GM23338 (cell line): ENCODE data around the gene ZNF626. TPM values are rescaled to one million over a fixed set of nuclear protein-coding genes. Genes with fewer than 3 reads are reported as not detected.

Experiments used
- ATAC-seq: fragments of 200-7000 bp; cut with Tn5 transposase; 3 replicates; pipeline ENCODE4 v1.9.1; 2020
- DNase-seq: peaks from one replicate; pipeline ENCODE4 v3.0.0-alpha.2; 2015; ENCODE audit warnings: low spot score
- H2AFZ ChIP-seq: fragments of 200-600 bp; sonication (generic); 2 replicates; pipeline ENCODE4 v1.8.0; 2016; ENCODE audit warnings: antibody characterized with exemption, mild to moderate bottlenecking, moderate library complexity
- H3F3A ChIP-seq: fragments of 200-600 bp; sonication (generic); replicated peaks from 2 replicates; pipeline ENCODE4 v1.8.0; 2017; ENCODE audit warnings: antibody characterized with exemption, mixed run types, low read depth
- H3K27ac ChIP-seq: fragments of 200-600 bp; sonication (generic); 2 replicates; pipeline ENCODE4 v1.6.1; 2016; ENCODE audit warnings: low read depth
- H3K27me3 ChIP-seq: fragments of 200-600 bp; sonication (generic); 2 replicates; pipeline ENCODE4 v1.8.0; 2016; ENCODE audit warnings: mild to moderate bottlenecking, mixed run types, moderate library complexity; ENCODE audit not compliant: insufficient read depth
- H3K36me3 ChIP-seq: fragments of 200-600 bp; sonication (generic); 2 replicates; pipeline ENCODE4 v1.8.0; 2016; ENCODE audit warnings: mild to moderate bottlenecking; ENCODE audit not compliant: insufficient read depth
- H3K4me1 ChIP-seq: fragments of 200-600 bp; sonication (generic); 2 replicates; pipeline ENCODE4 v1.8.0; 2016; ENCODE audit warnings: mild to moderate bottlenecking, moderate library complexity; ENCODE audit not compliant: insufficient read depth
- H3K4me2 ChIP-seq: fragments of 200-600 bp; sonication (generic); 2 replicates; pipeline ENCODE4 v1.7.1; 2017; ENCODE audit warnings: mixed run types
- H3K4me3 ChIP-seq: fragments of 200-600 bp; sonication (generic); 2 replicates; pipeline ENCODE4 v1.6.1; 2016; ENCODE audit warnings: mixed run types
- H3K79me2 ChIP-seq: fragments of 200-600 bp; sonication (generic); replicated peaks from 2 replicates; pipeline ENCODE4 v1.8.0; 2017; ENCODE audit warnings: mild to moderate bottlenecking; ENCODE audit not compliant: insufficient read depth
- H3K9me2 ChIP-seq: fragments of 200-600 bp; sonication (generic); 2 replicates; pipeline ENCODE4 v1.8.0; 2017; ENCODE audit not compliant: insufficient read depth
- H4K20me1 ChIP-seq: fragments of 200-600 bp; sonication (generic); replicated peaks from 2 replicates; pipeline ENCODE4 v1.8.0; 2017; ENCODE audit warnings: mild to moderate bottlenecking; ENCODE audit not compliant: insufficient read depth
- H3K27ac Mint-ChIP-seq: 2 replicates; pipeline ENCODE4 v1.8.0; 2020; ENCODE audit warnings: inconsistent platforms, mild to moderate bottlenecking, moderate library complexity, mixed read lengths
- H3K27me3 Mint-ChIP-seq: 3 replicates; pipeline ENCODE4 v1.8.0; 2022; ENCODE audit warnings: low read depth, mild to moderate bottlenecking, moderate library complexity, mixed read lengths, inconsistent platforms; ENCODE audit not compliant: insufficient read depth, poor library complexity
- H3K36me3 Mint-ChIP-seq: 3 replicates; pipeline ENCODE4 v1.8.0; 2021; ENCODE audit warnings: low read depth, mild to moderate bottlenecking, inconsistent platforms, moderate library complexity, mixed read lengths
- H3K4me1 Mint-ChIP-seq: 3 replicates; pipeline ENCODE4 v1.8.0; 2020; ENCODE audit warnings: mild to moderate bottlenecking, inconsistent platforms, mixed read lengths
- H3K4me3 Mint-ChIP-seq: 3 replicates; pipeline ENCODE4 v1.8.0; 2021; ENCODE audit warnings: moderate library complexity, mild to moderate bottlenecking, inconsistent platforms, mixed read lengths
- H3K9me3 Mint-ChIP-seq: 3 replicates; pipeline ENCODE4 v1.8.0; 2020; ENCODE audit warnings: moderate library complexity, mild to moderate bottlenecking, inconsistent platforms, mixed read lengths
- CREB1 ChIP-seq: fragments of 250-450 bp; sonication (Bioruptor Pico); IDR thresholded peaks from 2 replicates; pipeline ENCODE4 v1.5.0; 2020; ENCODE audit warnings: low read depth, mild to moderate bottlenecking, moderate library complexity
- CTCF ChIP-seq, 2 experiments: fragments of 200-600 bp in 1 of 2; sonication (generic) in 1 of 2; conservative IDR thresholded peaks; 2 replicates each; pipeline versions ENCODE4 v1.5.1 to v1.6.1; 2016 to 2017; ENCODE audit warnings: antibody characterized with exemption in 2 of 2, low read depth in 2 of 2, mild to moderate bottlenecking in 2 of 2, moderate library complexity in 1 of 2
- ETS1 ChIP-seq: IDR thresholded peaks from 2 replicates; pipeline ENCODE4 v1.6.1; 2016; ENCODE audit warnings: antibody characterized with exemption
- EZH2 ChIP-seq: fragments of 200-600 bp; sonication (generic); IDR thresholded peaks from one replicate; pipeline ENCODE4 v1.8.0; 2017; ENCODE audit warnings: antibody characterized with exemption, mild to moderate bottlenecking, low read depth; ENCODE audit not compliant: unreplicated experiment
- EZH2phosphoT487 ChIP-seq: fragments of 200-600 bp; sonication (generic); IDR thresholded peaks from one replicate; pipeline ENCODE4 v1.8.1; 2018; ENCODE audit warnings: antibody characterized with exemption; ENCODE audit not compliant: unreplicated experiment
- POLR2AphosphoS5 ChIP-seq: IDR thresholded peaks from 2 replicates; pipeline ENCODE4 v1.6.1; 2016; ENCODE audit warnings: antibody characterized with exemption, low read depth
- REST ChIP-seq: IDR thresholded peaks from one replicate; pipeline ENCODE4 v1.6.1; 2018; ENCODE audit warnings: antibody characterized with exemption; ENCODE audit not compliant: unreplicated experiment
- STAT1 ChIP-seq: IDR thresholded peaks from one replicate; pipeline ENCODE4 v1.6.1; 2016; ENCODE audit warnings: antibody characterized with exemption; ENCODE audit not compliant: unreplicated experiment
- ZNF114 ChIP-seq: fragments of 250-450 bp; sonication (Bioruptor Pico); IDR thresholded peaks from 2 replicates; pipeline ENCODE4 v1.5.0; 2020; ENCODE audit warnings: mild to moderate bottlenecking, moderate library complexity
- ZNF331 ChIP-seq: fragments of 250-450 bp; sonication (Bioruptor Pico); IDR thresholded peaks from 2 replicates; pipeline ENCODE4 v1.5.0; 2020; ENCODE audit warnings: low read depth, mild to moderate bottlenecking, moderate library complexity
- ZNF462 ChIP-seq: fragments of 250-450 bp; sonication (Bioruptor Pico); IDR thresholded peaks from 2 replicates; pipeline ENCODE4 v1.5.0; 2020; ENCODE audit warnings: mild to moderate bottlenecking, moderate library complexity
- polyA plus RNA-seq: library from polyadenylated mRNA; unstranded; fragments of >200 nt; fragmentation: Nextera tagmentation; extraction: Ambion mirVana; gene quantifications from 2 replicates; pipeline ENCODE4 v1.2.1, GENCODE V29; 2016
- total RNA-seq: library from RNA; depleted of rRNA; stranded (reverse); fragments of >200 nt; shearing (Covaris generic); gene quantifications from 2 replicates; pipeline ENCODE4 v1.2.3, GENCODE V29; 2014

ZNF626 gene
- total and polyA plus RNA-seq, 2 experiments from 2014 or later = 18.5 to 45.7 TPM

- TF ChIP-seq REST (no peak), STAT1 (no peak), ZNF331 (no peak), ETS1 (no peak), POLR2AphosphoS5 (no peak), EZH2phosphoT487 (no peak)
Observed at GRCh38 chr19:20669263-20669662, 7.9 kb upstream of the ZNF626 start (continued).

GRCh38 chr19:20667281-20667680 is 5.9 kb upstream of the ZNF626 start:
- no peak overlapping the region for H3K27ac Mint-ChIP-seq
- Histone ChIP-seq H3K9me2 (no peaks in the 10 kb centered on the region), H3K4me1 (peaks cover 5% of the 10 kb centered on the region; the same call in 1 of the 2 replicates), H3K36me3 (no peaks in the 10 kb centered on the region), H3K27me3 (no peaks in the 10 kb centered on the region), H4K20me1 (no peaks in the 10 kb centered on the region), H3K27ac (no peak overlapping the region), H2AFZ (no peak overlapping the region), H3K79me2 (no peaks in the 10 kb centered on the region), H3F3A (no peaks in the 10 kb centered on the region), H3K4me3 (no peak overlapping the region), H3K4me2 (no peak overlapping the region)
- H3K9me3 Mint-ChIP-seq = no peaks in the 10 kb centered on the region; the same call in 2 of the 3 replicates
- DNase-seq (no peak), ATAC-seq (no peak)
- no peak overlapping the region for H3K4me3 Mint-ChIP-seq
- peaks cover 2% of the 10 kb centered on the region for H3K27me3 Mint-ChIP-seq
- H3K4me1 Mint-ChIP-seq = peaks cover 14% of the 10 kb centered on the region; the same call in 2 of the 3 replicates
- H3K36me3 Mint-ChIP-seq = no peaks in the 10 kb centered on the region
- TF ChIP-seq POLR2AphosphoS5 (no peak), ZNF114 (no peak), ETS1 (no peak), CTCF (conservative IDR thresholded peaks at IDR 0.05; ENCODE audit: low read depth in 2 of 2) (no peak), EZH2 (no peak), CREB1 (CRISPR knock-in tag) (no peak), ZNF462 (CRISPR knock-in tag) (no peak), EZH2phosphoT487 (no peak), ZNF331 (no peak)
